Neuronal stem cell (in vitro differentiated cells): ENCODE measurements around the gene ZNF407.

Experiments
- DNase-seq: peaks from one replicate; pipeline ENCODE4 v3.0.0-alpha.2; 2013; ENCODE audit warnings: low spot score
- H2AFZ ChIP-seq: one replicate; pipeline ENCODE4 v1.6.1; 2013; ENCODE audit warnings: mild to moderate bottlenecking, low read length, inconsistent platforms
- H2AK5ac ChIP-seq: 2 replicates; pipeline ENCODE4 v1.6.1; 2013; ENCODE audit warnings: low read depth, mild to moderate bottlenecking, inconsistent platforms, low read length, moderate library complexity, mixed read lengths
- H2BK120ac ChIP-seq: 2 replicates; pipeline ENCODE4 v1.6.1; 2013; ENCODE audit warnings: low read depth, mild to moderate bottlenecking, inconsistent platforms, low read length, moderate library complexity, mixed read lengths
- H2BK12ac ChIP-seq: one replicate; pipeline ENCODE4 v1.6.1; 2013; ENCODE audit warnings: low read length, inconsistent platforms
- H2BK15ac ChIP-seq: 2 replicates; pipeline ENCODE4 v1.6.1; 2013; ENCODE audit warnings: mild to moderate bottlenecking, low read length, inconsistent platforms, mixed read lengths
- H2BK5ac ChIP-seq: one replicate; pipeline ENCODE4 v1.6.1; 2013; ENCODE audit warnings: inconsistent platforms, mild to moderate bottlenecking, low read length, moderate library complexity
- H3K14ac ChIP-seq: one replicate; pipeline ENCODE4 v1.6.1; 2013; ENCODE audit warnings: low read length, inconsistent platforms
- H3K18ac ChIP-seq: 2 replicates; pipeline ENCODE4 v1.6.1; 2013; ENCODE audit warnings: low read length, inconsistent platforms
- H3K23ac ChIP-seq: 2 replicates; pipeline ENCODE4 v1.6.1; 2013; ENCODE audit warnings: low read depth, mild to moderate bottlenecking, mixed read lengths, low read length, inconsistent platforms; ENCODE audit not compliant: poor library complexity
- H3K27ac ChIP-seq: replicated peaks from 3 replicates; pipeline ENCODE4 v1.5.1; 2013; ENCODE audit warnings: low read length, inconsistent platforms
- H3K27me3 ChIP-seq, 3 experiments: 2 replicates each; pipeline ENCODE4 v1.6.1; 2013; ENCODE audit warnings: low read length in 3 of 3, mild to moderate bottlenecking in 2 of 3, inconsistent platforms in 1 of 3, low read depth in 1 of 3, mixed read lengths in 1 of 3, moderate library complexity in 1 of 3; ENCODE audit not compliant: control insufficient read depth in 3 of 3, insufficient read depth in 3 of 3
- H3K36me3 ChIP-seq, 2 donors: replicated peaks in 1 of 2; 2 replicates each; pipeline ENCODE4 v1.6.1; 2013; ENCODE audit warnings: low read length in 2 of 2; ENCODE audit not compliant: control insufficient read depth in 2 of 2, insufficient read depth in 2 of 2
- H3K4ac ChIP-seq: 2 replicates; pipeline ENCODE4 v1.6.1; 2013; ENCODE audit warnings: inconsistent platforms, mild to moderate bottlenecking, low read length, moderate library complexity
- H3K4me1 ChIP-seq, 2 donors: 1 replicate in 1 of 2; 2 replicates in 1 of 2; pipeline ENCODE4 v1.6.1; 2013; ENCODE audit warnings: low read length in 2 of 2, low read depth in 1 of 2; ENCODE audit not compliant: control insufficient read depth in 2 of 2, insufficient read depth in 1 of 2
- H3K4me2 ChIP-seq: one replicate; pipeline ENCODE4 v1.6.1; 2013; ENCODE audit warnings: mild to moderate bottlenecking, low read length, inconsistent platforms; ENCODE audit not compliant: insufficient read depth, poor library complexity, severe bottlenecking
- H3K4me3 ChIP-seq, 2 donors: 2 replicates each; pipeline ENCODE4 v1.5.1; 2013; ENCODE audit warnings: low read length in 2 of 2, mild to moderate bottlenecking in 2 of 2, inconsistent platforms in 1 of 2, moderate library complexity in 1 of 2
- H3K79me1 ChIP-seq: one replicate; pipeline ENCODE4 v1.6.1; 2013; ENCODE audit warnings: low read depth, mild to moderate bottlenecking, inconsistent platforms, low read length, moderate library complexity
- H3K9ac ChIP-seq: one replicate; pipeline ENCODE4 v1.6.1; 2013; ENCODE audit warnings: mild to moderate bottlenecking, low read depth, low read length, inconsistent platforms; ENCODE audit not compliant: poor library complexity
- H3K9me3 ChIP-seq, 2 donors: replicated peaks in 1 of 2; 2 replicates each; pipeline versions ENCODE3 to v1.6.1; 2013; ENCODE audit warnings: low read length in 2 of 2, mild to moderate bottlenecking in 2 of 2, inconsistent platforms in 1 of 2, low read depth in 1 of 2, mixed read lengths in 1 of 2, moderate library complexity in 1 of 2; ENCODE audit not compliant: control insufficient read depth in 2 of 2, insufficient read depth in 1 of 2
- H4K8ac ChIP-seq: one replicate; pipeline ENCODE4 v1.6.1; 2013; ENCODE audit warnings: low read depth, mild to moderate bottlenecking, inconsistent platforms, low read length, moderate library complexity
- H4K91ac ChIP-seq: one replicate; pipeline ENCODE4 v1.6.1; 2013; ENCODE audit warnings: low read length, low read depth, mild to moderate bottlenecking, inconsistent platforms; ENCODE audit not compliant: poor library complexity
- WGBS, 2 donors: extraction: QIAGEN DNeasy Blood & Tissue Kit; methylation state at CpG; one replicate each; pipeline ENCODE4 v1.1.7; 2013; ENCODE audit warnings: missing lambda C conversion rate in 2 of 2, mixed read lengths in 1 of 2; ENCODE audit not compliant: insufficient read length in 2 of 2, insufficient replicate concordance in 1 of 2; ENCODE audit errors: extremely low coverage in 2 of 2; 5-methylcytosine and 5-hydroxymethylcytosine counted together

ZNF407 gene

DNA sequence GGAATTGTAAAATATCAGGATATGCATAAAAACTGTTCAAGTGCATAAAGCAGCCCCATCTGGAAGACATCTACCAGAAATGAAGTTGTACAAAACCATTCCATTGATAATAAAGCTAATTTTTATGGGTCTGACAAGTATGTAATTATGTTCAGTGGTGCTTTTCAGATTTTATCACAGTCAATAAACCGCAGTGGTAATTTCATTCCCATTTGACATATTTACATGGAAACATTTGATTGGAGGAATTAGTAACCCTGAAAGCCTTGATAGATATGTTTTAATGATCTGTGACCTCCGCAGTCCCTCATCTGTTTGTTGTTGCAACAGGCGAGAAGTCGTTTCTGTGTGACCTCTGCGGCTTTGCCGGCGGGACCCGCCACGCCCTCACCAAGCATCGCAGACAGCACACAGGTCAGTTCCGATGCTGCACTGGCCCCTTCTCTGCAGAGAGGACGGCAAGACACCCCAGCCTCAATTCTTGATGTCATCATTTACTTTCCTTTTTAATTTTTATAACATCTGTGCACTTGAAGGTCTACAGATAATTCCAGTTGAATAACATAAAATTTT lies 283.1 kb downstream of the ZNF407 start:
- no peak overlapping the region for H3K14ac ChIP-seq
- H4K8ac ChIP-seq: no peak overlapping the region
- H2AFZ ChIP-seq: no peak overlapping the region
- DNase-seq: no peak
- no peak overlapping the region for H3K9ac ChIP-seq
- peaks cover 0 to 4% of the 10 kb centered on the region in 2 donors for H3K36me3 ChIP-seq
- H2BK15ac ChIP-seq: no peak overlapping the region
- WGBS, 2 donors: no CpG with 5 or more reads among the region's 12 CpGs
- H3K23ac ChIP-seq: no peak overlapping the region
- H3K18ac ChIP-seq: no peak overlapping the region
- H3K4me2 ChIP-seq: no peak overlapping the region
- H3K4me3 ChIP-seq: peak overlapping the region in 1 of 2 donors; percentile 66
- no peak overlapping the region for H2BK5ac ChIP-seq
- H3K4me1 ChIP-seq: peaks cover 0 to 2% of the 10 kb centered on the region in 2 donors
- no peak overlapping the region for H2AK5ac ChIP-seq
- H3K79me1 ChIP-seq: no peaks in the 10 kb centered on the region
- no peak overlapping the region for H3K4ac ChIP-seq
- H4K91ac ChIP-seq: no peak overlapping the region
- no peaks in the 10 kb centered on the region for H3K9me3 ChIP-seq
- no peaks in the 10 kb centered on the region for H3K27me3 ChIP-seq
- H3K27ac ChIP-seq: no peak overlapping the region
- H2BK120ac ChIP-seq: no peak overlapping the region
- no peak overlapping the region for H2BK12ac ChIP-seq

- Histone ChIP-seq H3K14ac (no peak overlapping the region), H3K4me3 (no peak overlapping the region), H3K27ac (no peak overlapping the region), H2AFZ (no peak overlapping the region), H3K4ac (no peak overlapping the region), H2BK15ac (no peak overlapping the region), H3K4me1 (peaks cover 2 to 12% of the 10 kb centered on the region in 2 donors), H2BK5ac (no peak overlapping the region), H3K23ac (no peak overlapping the region), H3K79me1 (no peaks in the 10 kb centered on the region), H3K4me2 (no peak overlapping the region), H3K18ac (no peak overlapping the region), H3K9ac (no peak overlapping the region), H2AK5ac (no peak overlapping the region), H3K27me3 (no peaks in the 10 kb centered on the region), H4K91ac (no peak overlapping the region), H2BK120ac (no peak overlapping the region), H4K8ac (no peak overlapping the region), H3K36me3 (peaks cover 0 to 2% of the 10 kb centered on the region in 2 donors), H3K9me3 (no peaks in the 10 kb centered on the region), H2BK12ac (no peak overlapping the region)
- DNase-seq: no peak
- WGBS, 2 donors: no CpG with 5 or more reads among the region's 11 CpGs
Observed at GRCh38 chr18:74892066-74892627, 294.5 kb downstream of the ZNF407 start.

GRCh38 chr18:74895686-74896085 lies 298.0 kb downstream of the ZNF407 start:
- Histone ChIP-seq H3K27ac (no peak overlapping the region), H2AK5ac (no peak overlapping the region), H2BK120ac (no peak overlapping the region), H3K4me1 (peaks cover 2 to 14% of the 10 kb centered on the region in 2 donors), H3K9ac (no peak overlapping the region), H3K4me2 (no peak overlapping the region), H2BK5ac (no peak overlapping the region), H3K4ac (no peak overlapping the region), H3K9me3 (no peaks in the 10 kb centered on the region), H3K23ac (no peak overlapping the region), H2BK12ac (no peak overlapping the region), H2AFZ (no peak overlapping the region), H4K8ac (no peak overlapping the region), H3K18ac (no peak overlapping the region), H3K27me3 (no peaks in the 10 kb centered on the region), H3K14ac (no peak overlapping the region), H2BK15ac (no peak overlapping the region), H4K91ac (no peak overlapping the region), H3K79me1 (no peaks in the 10 kb centered on the region), H3K4me3 (no peak overlapping the region), H3K36me3 (peaks cover 0 to 2% of the 10 kb centered on the region in 2 donors)
- no peak for DNase-seq
- WGBS, 2 donors: no CpG with 5 or more reads among the region's 1 CpG

- Histone ChIP-seq H3K4me3 (no peak overlapping the region), H2BK120ac (no peak overlapping the region), H3K9me3 (no peaks in the 10 kb centered on the region), H3K4me1 (peaks cover 2 to 14% of the 10 kb centered on the region in 2 donors), H2BK12ac (no peak overlapping the region), H2BK15ac (no peak overlapping the region), H4K8ac (no peak overlapping the region), H4K91ac (no peak overlapping the region), H3K79me1 (no peaks in the 10 kb centered on the region), H2AFZ (no peak overlapping the region), H2BK5ac (no peak overlapping the region), H2AK5ac (no peak overlapping the region), H3K4me2 (no peak overlapping the region), H3K27ac (no peak overlapping the region), H3K4ac (no peak overlapping the region), H3K27me3 (no peaks in the 10 kb centered on the region), H3K36me3 (no peaks in the 10 kb centered on the region), H3K9ac (no peak overlapping the region), H3K23ac (no peak overlapping the region), H3K14ac (no peak overlapping the region), H3K18ac (no peak overlapping the region)
- DNase-seq: no peak
- WGBS, 2 donors: no CpG with 5 or more reads among the region's 4 CpGs
Observed at GRCh38 chr18:74896390-74896991, 298.8 kb downstream of the ZNF407 start.
